PC-3 (cell line): Measurements from ENCODE around the gene ANKUB1.

Experiments
- EZH2 ChIP-seq: fragments of 300-600 bp; sonication (generic); IDR thresholded peaks from one replicate; pipeline ENCODE4 v1.6.1; 2017; ENCODE audit warnings: antibody characterized with exemption, mild to moderate bottlenecking, low read length; ENCODE audit not compliant: unreplicated experiment
- EZH2phosphoT487 ChIP-seq: fragments of 300-600 bp; sonication (generic); IDR thresholded peaks from 2 replicates; pipeline ENCODE4 v1.6.1; 2018; ENCODE audit warnings: mild to moderate bottlenecking, antibody characterized with exemption, low read length, borderline replicate concordance
- TF ChIP-seq, protein P1 (sequence below): fragments of 300-600 bp; sonication (generic); conservative IDR thresholded peaks from 2 replicates; pipeline ENCODE4 v1.5.1; 2017; ENCODE audit warnings: antibody characterized with exemption, low read depth, mild to moderate bottlenecking, low read length

DNA sequence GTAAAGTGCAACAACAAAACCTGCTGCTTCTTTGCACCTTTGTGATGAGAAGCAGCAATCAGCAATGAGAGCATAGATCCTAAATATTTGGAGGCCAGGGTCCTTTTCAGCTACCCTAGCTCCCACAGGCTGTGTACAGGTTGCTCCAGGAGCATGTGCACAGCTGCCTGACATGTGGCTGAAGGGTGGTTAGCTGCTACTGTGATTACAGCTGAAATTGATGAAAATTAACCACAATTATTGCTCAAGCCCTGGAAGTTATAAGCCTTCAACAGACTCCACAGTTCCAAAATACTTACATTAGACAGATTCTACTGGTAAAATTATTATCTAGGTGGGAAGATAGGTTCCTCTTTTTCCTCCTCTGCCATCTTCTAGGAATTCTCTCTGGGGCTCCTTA lies 68.6 kb downstream of the ANKUB1 start:
- TF ChIP-seq, protein P1, sequence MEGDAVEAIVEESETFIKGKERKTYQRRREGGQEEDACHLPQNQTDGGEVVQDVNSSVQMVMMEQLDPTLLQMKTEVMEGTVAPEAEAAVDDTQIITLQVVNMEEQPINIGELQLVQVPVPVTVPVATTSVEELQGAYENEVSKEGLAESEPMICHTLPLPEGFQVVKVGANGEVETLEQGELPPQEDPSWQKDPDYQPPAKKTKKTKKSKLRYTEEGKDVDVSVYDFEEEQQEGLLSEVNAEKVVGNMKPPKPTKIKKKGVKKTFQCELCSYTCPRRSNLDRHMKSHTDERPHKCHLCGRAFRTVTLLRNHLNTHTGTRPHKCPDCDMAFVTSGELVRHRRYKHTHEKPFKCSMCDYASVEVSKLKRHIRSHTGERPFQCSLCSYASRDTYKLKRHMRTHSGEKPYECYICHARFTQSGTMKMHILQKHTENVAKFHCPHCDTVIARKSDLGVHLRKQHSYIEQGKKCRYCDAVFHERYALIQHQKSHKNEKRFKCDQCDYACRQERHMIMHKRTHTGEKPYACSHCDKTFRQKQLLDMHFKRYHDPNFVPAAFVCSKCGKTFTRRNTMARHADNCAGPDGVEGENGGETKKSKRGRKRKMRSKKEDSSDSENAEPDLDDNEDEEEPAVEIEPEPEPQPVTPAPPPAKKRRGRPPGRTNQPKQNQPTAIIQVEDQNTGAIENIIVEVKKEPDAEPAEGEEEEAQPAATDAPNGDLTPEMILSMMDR: no peak
- no peak for TF ChIP-seq EZH2
- no peak for TF ChIP-seq EZH2phosphoT487
